IPS-18c (cell line): ENCODE measurements around the gene FREY1.
A peak's percentile ranks its signal among the peaks of the same experiment; 100 is the strongest.

Source experiments
- H3K4me3 ChIP-seq: 2 replicates; pipeline ENCODE4 v1.7.0; 2013; ENCODE audit warnings: low read depth, mild to moderate bottlenecking, low read length, moderate library complexity; ENCODE audit not compliant: insufficient read depth
- H3K9me3 ChIP-seq: one replicate; pipeline ENCODE4 v1.6.1; 2013; ENCODE audit warnings: mild to moderate bottlenecking, low read length, moderate library complexity; ENCODE audit not compliant: control insufficient read depth, insufficient read depth

The FREY1 gene

DNA sequence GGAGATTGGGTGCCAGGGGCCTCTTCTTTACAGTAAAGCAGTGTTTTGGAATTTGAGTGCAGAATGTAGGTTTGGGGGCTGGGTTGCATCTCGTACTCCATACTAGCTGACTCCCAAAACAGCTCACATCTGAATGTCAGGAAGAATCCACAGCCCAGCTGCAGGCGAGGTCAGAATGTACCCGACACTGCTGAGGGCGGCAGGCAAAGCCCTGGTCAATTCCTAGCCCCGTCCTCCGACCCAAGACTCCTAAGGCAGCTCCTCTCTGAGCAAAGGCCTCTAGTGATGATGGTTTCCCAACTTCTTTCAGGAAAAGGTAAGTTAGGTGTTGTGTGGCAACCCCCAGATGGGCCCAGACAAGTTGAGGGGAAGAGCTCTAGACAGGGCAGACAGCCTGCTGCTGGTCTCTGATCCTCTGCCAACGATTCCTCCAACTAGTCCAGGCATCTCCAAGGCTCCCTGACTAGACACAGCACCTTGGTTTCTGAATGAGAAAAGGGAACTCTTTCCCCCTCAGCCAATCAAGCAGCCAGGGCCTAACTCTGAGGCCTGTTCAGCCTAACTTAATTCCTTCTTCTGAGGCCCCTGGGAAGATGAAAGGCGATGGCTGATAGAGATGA, 24.0 kb upstream of the FREY1 start:
- H3K4me3 ChIP-seq, result no peak overlapping the region

DNA sequence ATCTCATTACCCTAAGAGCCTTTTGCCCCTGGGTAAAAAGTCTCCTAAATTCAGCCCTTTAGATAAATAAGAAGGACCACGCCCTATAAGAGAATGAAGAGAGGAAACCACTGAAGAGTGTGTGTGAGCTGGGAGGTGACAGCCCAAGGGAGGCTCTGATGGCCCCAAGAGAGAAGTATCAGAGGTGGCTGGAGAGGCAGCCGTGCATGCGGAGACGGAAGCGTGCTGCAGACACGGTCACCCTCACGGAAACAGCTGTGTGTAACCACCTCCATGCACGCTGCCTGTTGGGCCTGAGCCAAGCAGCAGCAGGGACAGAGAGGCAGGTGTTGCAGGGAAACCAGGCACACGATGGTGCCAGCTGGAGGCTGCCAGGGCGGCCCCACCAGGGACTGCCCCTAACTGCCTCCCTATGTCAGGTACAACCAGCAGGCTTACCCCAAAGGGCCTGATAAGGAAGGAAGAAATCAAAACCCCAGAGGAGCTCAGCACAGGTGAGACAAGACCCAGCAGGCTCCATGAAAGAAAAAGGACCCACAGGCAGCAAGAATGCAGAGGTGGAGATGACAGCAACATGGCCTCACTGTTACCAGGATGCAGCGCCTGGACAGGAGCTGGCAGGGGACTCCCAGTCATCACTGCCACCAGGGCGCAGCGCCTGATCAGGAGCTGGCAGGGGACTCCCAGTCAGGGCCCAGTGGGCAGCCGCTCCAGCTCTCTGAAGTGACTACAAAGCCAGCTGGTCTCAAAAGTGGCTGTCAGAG, 23.1 kb upstream of the FREY1 start:
- Histone ChIP-seq H3K4me3 (no peak overlapping the region), H3K9me3 (no peaks in the 10 kb centered on the region)

More for the DNA sequence above, 24.0 kb upstream of the FREY1 start:
- no peaks in the 10 kb centered on the region for H3K9me3 ChIP-seq

DNA sequence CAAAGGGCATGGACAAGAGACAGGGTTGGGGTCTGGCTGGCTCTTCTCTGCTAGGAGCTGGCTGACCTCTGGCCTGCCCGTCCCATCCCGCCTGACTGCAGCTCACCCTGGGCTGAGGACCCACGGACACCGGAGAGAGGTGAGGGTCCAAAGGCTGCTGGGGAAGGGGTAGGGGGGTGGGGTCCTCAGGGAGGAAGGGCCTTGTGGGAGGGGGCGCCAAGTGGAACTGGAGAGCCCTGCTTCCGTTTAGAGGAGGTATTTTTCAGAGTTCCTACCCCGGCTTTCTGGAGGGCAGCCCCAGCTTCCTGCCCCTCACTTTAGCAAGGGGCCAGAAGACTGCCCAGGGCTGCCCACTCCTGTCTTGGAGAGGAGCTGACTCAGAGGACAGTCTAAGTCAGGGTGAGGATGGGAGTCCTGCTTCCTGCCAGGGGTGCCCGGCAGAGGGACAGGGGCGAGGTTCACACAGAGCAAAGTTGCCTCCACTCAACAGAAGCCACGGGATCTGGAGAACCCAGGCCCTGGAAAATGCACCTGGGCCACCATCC, 22.5 kb upstream of the FREY1 start:
- H3K4me3 ChIP-seq, result no peak overlapping the region
- no peaks in the 10 kb centered on the region for H3K9me3 ChIP-seq

GRCh38 chr11:45928535-45929215, 21.6 kb upstream of the FREY1 start:
- Histone ChIP-seq H3K4me3 (no peak overlapping the region), H3K9me3 (no peaks in the 10 kb centered on the region)

GRCh38 chr11:45927684-45928413, 20.8 kb upstream of the FREY1 start:
- no peak overlapping the region for H3K4me3 ChIP-seq
- no peaks in the 10 kb centered on the region for H3K9me3 ChIP-seq

GRCh38 chr11:45927332-45927683, 20.2 kb upstream of the FREY1 start:
- H3K4me3 ChIP-seq, result no peak overlapping the region
- no peaks in the 10 kb centered on the region for H3K9me3 ChIP-seq

GRCh38 chr11:45926536-45927331, 19.7 kb upstream of the FREY1 start:
- no peak overlapping the region for H3K4me3 ChIP-seq
- H3K9me3 ChIP-seq, result no peaks in the 10 kb centered on the region

DNA sequence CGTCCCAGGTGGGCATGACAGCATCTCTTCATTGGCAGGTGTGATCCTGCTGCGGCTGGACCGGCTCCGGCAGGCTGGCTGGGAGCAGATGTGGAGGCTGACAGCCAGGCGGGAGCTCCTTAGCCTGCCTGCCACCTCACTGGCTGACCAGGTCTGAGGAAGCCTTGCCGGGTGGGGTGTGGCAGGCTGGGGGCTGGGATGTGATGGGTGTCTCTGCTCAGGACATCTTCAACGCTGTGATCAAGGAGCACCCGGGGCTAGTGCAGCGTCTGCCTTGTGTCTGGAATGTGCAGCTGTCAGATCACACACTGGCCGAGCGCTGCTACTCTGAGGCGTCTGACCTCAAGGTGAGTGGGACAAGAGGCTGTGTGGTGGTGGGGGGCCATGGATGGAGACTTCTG, 18.9 kb upstream of the FREY1 start:
- no peaks in the 10 kb centered on the region for H3K9me3 ChIP-seq
- H3K4me3 ChIP-seq, result no peak overlapping the region

DNA sequence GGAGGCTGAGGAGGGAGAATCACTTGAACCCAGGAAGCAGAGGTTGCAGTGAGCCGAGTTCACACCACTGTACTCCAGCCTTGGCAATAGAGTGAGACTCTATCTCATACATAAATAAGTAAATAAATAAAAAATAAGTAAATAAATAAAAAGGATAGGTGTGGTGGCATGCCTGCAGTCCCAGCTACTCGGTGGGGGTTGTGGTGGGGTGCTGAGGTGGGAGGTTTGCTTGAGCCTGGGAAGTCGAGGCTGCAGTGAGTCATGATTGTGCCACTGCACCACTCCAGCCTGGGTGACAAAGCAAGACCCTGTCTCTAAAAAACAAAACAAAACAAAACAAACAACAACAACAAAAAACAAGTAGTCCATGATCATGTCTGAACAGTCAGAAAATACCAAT, 18.5 kb upstream of the FREY1 start:
- no peak overlapping the region for H3K4me3 ChIP-seq

GRCh38 chr11:45924927-45925326, 17.9 kb upstream of the FREY1 start:
- no peaks in the 10 kb centered on the region for H3K9me3 ChIP-seq
- no peak overlapping the region for H3K4me3 ChIP-seq

More for the DNA sequence above, 18.5 kb upstream of the FREY1 start:
- no peaks in the 10 kb centered on the region for H3K9me3 ChIP-seq

DNA sequence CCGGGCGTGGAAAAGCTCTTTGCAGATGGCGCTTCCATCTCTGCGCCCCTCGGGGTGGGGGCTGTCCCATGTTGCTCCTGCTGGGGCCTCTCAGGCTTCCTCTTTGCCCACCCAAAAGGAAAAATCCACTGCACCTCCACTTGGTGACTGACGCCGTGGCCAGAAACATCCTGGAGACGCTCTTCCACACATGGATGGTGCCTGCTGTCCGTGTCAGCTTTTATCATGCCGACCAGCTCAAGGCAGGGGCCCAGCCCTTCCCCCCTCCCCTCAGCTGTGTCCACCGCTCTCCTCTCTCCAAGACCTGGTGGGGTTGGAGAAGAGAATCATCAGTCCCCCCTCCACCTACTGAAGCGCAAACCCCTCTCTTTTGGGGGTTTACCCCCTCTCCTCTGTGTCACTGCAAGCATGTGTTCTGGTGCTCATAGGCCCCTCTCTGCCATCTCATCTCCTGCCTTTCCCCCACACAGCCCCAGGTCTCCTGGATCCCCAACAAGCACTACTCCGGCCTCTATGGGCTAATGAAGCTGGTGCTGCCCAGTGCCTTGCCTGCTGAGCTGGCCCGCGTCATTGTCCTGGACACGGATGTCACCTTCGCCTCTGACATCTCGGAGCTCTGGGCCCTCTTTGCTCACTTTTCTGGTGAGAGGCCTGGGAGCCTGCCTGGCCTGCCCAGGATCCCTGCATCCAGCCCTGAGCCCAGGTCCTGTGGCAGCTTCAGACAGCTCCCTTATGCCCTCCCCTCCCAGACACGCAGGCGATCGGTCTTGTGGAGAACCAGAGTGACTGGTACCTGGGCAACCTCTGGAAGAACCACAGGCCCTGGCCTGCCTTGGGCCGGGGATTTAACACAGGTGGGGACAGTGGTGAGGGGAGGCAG, 17.2 kb upstream of the FREY1 start:
- no peak overlapping the region for H3K4me3 ChIP-seq
- no peaks in the 10 kb centered on the region for H3K9me3 ChIP-seq

GRCh38 chr11:45922425-45923082, 15.5 kb upstream of the FREY1 start, which contains the start of gene LARGE2:
Gene LARGE2, plus strand, starts transcription at chr11:45922656. Its CDS starts 227 bp downstream, at chr11:45922883.
- Histone ChIP-seq H3K4me3 (peak within 1 kb of the TSS; percentile 65), H3K9me3 (no peaks in the 10 kb centered on the region)

DNA sequence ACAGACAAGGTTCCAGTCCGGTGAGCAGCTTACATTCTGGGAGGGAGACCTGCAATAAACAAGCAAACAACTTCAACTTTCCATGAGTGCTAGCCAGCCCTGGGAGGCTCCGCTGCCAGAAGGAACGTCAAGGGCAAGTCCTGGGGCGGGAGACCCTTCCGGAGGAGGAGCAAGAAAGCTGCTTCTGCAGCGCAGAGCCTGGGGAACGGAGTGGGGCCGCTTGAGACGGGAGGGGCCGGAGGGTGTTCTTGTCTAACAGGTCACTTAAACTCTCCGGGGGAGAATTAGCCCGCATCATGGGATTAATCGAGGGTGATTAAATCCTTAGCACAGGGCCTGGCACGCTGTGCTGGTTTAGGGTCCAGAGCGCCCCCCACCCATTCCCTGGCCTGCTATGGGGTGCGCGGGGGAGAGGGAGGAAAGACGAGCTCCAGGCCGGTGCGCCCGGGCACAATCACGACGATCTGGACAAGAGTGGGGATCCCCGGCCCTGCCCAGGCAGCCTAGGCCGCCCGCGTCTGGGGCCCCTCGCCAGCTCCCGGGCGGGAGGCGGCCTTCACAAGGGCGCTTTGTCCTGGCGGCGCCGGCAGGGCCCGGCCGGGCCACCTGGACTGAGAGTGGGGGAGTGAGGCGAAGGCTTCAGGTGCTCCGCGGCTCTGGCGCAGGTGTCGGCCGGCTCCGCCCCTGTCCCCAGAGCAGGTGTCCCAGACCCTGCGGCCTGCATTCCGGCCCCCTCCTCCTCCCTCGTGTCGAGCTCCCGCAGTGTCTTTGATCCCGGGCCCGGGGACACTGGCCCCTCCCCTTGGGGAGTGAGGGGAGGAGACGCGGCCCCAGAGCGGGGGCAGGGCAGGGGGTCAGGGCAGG, 14.7 kb upstream of the FREY1 start:
- H3K4me3 ChIP-seq, result peak overlapping the region; percentile 65

GRCh38 chr11:45920531-45921477, 13.7 kb upstream of the FREY1 start:
- no peaks in the 10 kb centered on the region for H3K9me3 ChIP-seq
- H3K4me3 ChIP-seq, result peak overlapping the region; percentile 24

More for the DNA sequence above, 14.7 kb upstream of the FREY1 start:
- no peaks in the 10 kb centered on the region for H3K9me3 ChIP-seq
